BJ (cell line): Measurements from ENCODE around the gene SPR. TPM values are rescaled to one million over a fixed set of nuclear protein-coding genes. Genes with fewer than 3 reads are reported as not detected.

Experiments
- CTCF ChIA-PET: fragments of 350-600 bp; formaldehyde crosslinking; extraction: SDS; loops from one replicate; lab custom pipeline; 2021; ENCODE audit warnings: antibody characterized with exemption, inconsistent platforms; lab: Yijun Ruan, JAX
- POLR2A ChIA-PET: fragments of 300-600 bp; sonication (Branson Sonifier 250); formaldehyde crosslinking; extraction: SDS; loops from one replicate; lab custom pipeline; 2021; ENCODE audit warnings: antibody characterized with exemption; lab: Charles Lee
- DNase-seq: peaks from one replicate; pipeline ENCODE4 v3.0.0-alpha.2; 2011; ENCODE audit warnings: low read depth
- H3K27me3 ChIP-seq: 2 replicates; pipeline ENCODE4 v1.6.0; 2011; ENCODE audit warnings: low read length; ENCODE audit not compliant: control insufficient read depth, insufficient read depth
- H3K36me3 ChIP-seq: 2 replicates; pipeline ENCODE4 v1.5.1; 2011; ENCODE audit warnings: low read length; ENCODE audit not compliant: control insufficient read depth, insufficient read depth
- H3K4me3 ChIP-seq: 2 replicates; pipeline ENCODE4 v1.5.1; 2011; ENCODE audit warnings: low read depth, mild to moderate bottlenecking, control low read depth, low read length
- CTCF ChIP-seq: IDR thresholded peaks from 2 replicates; pipeline ENCODE4 v1.5.1; 2011; ENCODE audit warnings: low read depth, mild to moderate bottlenecking, control low read depth, inconsistent platforms, low read length, moderate library complexity; ENCODE audit not compliant: insufficient read depth
- polyA plus RNA-seq: library from polyadenylated mRNA; depleted of rRNA; stranded (reverse); fragments of >200 nt; gene quantifications from 2 replicates; pipeline ENCODE4 v1.2.3, GENCODE V29; 2011

The SPR gene
- polyA plus RNA-seq, 1 experiment, result 22.9 TPM

GRCh38 chr2:72917877-72918553 is 30.8 kb downstream of the SPR start:
- TF ChIP-seq CTCF, result no peak
- H3K4me3 ChIP-seq, result no peak overlapping the region
- H3K36me3 ChIP-seq, result no peaks in the 10 kb centered on the region
- peaks cover 82% of the 10 kb centered on the region for H3K27me3 ChIP-seq
- POLR2A ChIA-PET, result no interaction called here
- CTCF ChIA-PET, result interaction anchor here (0.8 to 2.3 kb wide), 5 partner anchors 8 to 56 kb away, joined by 3 to 11 read pairs (median 5); partner anchors contain the start of gene SPR
- DNase-seq, result no peak

GRCh38 chr2:72919414-72920317 is 32.5 kb downstream of the SPR start:
- H3K36me3 ChIP-seq, result no peaks in the 10 kb centered on the region
- ChIA-PET POLR2A (interaction anchor here (0.7 kb wide), 1 partner anchor 169 kb away, joined by 5 read pairs; no protein-coding TSS in a partner anchor), CTCF (interaction anchor here (1.3 kb wide), 2 partner anchors 9 to 27 kb away, joined by 3 to 4 read pairs; no protein-coding TSS in a partner anchor)
- DNase-seq, result no peak
- TF ChIP-seq CTCF, result no peak
- H3K27me3 ChIP-seq, result peaks cover 78% of the 10 kb centered on the region
- H3K4me3 ChIP-seq, result no peak overlapping the region

DNA sequence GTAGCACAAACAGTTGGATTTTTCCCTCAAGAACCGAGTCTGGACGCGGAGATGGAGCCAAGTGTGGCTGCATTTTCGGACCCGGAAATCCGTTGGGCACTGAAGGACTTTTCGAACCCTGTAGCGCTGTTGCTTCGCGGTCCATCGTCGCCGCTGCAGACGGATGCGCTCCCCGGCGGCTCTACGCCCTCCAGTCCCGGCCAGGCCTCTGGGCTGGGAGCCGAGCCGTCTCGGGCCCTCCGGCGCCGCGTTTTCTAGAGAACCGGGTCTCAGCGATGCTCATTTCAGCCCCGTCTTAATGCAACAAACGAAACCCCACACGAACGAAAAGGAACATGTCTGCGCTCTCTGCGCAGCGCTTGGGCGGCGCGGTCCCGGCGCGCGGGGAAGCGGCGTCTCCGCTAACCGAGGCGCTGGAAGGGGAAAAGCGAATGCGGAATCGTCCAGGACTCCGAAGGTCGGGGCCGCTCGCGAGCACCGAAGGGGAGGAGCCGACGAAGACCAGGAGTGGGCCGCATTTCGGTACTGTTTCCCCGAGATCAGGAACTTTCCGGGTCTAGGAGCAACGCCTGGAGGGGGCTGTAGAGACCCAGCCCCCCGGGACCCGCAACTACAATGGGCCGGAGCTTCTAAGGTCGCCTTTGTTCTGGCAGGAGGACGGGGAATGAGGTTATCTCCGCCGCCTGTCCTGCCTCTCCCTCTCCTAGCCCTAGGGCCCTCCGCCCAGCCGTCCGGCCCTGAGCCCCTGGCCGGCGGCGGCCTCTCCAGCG is 33.3 kb downstream of the SPR start:
- DNase-seq, result no peak
- ChIA-PET CTCF (interaction anchor here (1.3 to 1.6 kb wide), 2 partner anchors 8 to 27 kb away, joined by 4 to 7 read pairs; no protein-coding TSS in a partner anchor), POLR2A (interaction anchor here (0.7 kb wide), 1 partner anchor 168 kb away, joined by 5 read pairs; no protein-coding TSS in a partner anchor)
- no peak overlapping the region for H3K4me3 ChIP-seq
- H3K27me3 ChIP-seq, result peaks cover 77% of the 10 kb centered on the region
- H3K36me3 ChIP-seq, result no peaks in the 10 kb centered on the region
- TF ChIP-seq CTCF, result no peak

DNA sequence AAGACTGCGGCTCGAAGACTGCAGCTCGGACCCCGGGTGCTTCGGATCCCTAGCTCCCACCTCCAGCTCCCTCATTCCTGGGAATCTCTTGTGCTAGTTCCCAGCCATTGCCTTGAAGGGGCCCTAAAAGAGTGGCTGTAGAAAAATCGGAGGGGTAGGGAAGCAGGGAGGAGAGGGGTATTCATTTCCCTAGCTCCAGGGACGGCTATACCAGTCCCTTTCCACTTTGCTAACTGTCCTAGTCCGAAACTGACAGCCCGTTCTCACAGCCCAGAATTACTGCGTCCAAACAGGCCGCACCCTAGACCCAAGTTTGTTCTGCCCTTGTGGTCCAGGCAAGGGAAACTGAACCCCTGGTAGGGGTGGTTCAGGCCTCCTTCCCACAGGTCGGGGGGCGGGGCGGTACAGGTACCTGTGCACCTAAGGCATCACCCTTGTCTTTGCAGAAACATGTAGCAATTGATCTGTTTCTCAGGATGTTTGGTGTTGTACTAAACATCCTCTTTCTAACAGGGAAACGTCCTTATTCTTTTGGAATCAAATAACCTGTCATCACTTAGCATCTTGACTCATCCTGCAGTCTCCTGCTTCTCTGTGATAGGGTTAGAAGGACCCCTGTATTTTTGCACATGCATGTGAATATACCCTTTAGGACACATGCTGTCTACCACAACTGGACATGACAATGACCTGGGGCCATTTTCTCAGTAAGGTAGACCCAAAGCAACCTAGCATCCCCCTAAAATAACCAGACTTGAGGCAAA is 34.1 kb downstream of the SPR start:
- no peak for TF ChIP-seq CTCF
- ChIA-PET CTCF (interaction anchor here (0.7 to 1.6 kb wide), 2 partner anchors 28 to 33 kb away, joined by 3 to 7 read pairs; no protein-coding TSS in a partner anchor), POLR2A (no interaction called here)
- no peaks in the 10 kb centered on the region for H3K36me3 ChIP-seq
- H3K27me3 ChIP-seq, result peaks cover 77% of the 10 kb centered on the region
- no peak for DNase-seq
- no peak overlapping the region for H3K4me3 ChIP-seq
